BE2C (cell line): ENCODE data around the gene CCDC146.

Experiments
- DNase-seq: peaks from one replicate; pipeline ENCODE4 v3.0.0-alpha.2; 2020
- H3K27me3 ChIP-seq: fragments of 250-450 bp; sonication (Bioruptor Pico); 2 replicates; pipeline ENCODE4 v1.5.1; 2020; ENCODE audit warnings: mild to moderate bottlenecking
- H3K36me3 ChIP-seq: fragments of 250-450 bp; sonication (Bioruptor Pico); 2 replicates; pipeline ENCODE4 v1.5.1; 2020; ENCODE audit warnings: mild to moderate bottlenecking
- H3K4me1 ChIP-seq: fragments of 250-450 bp; sonication (Bioruptor Pico); 2 replicates; pipeline ENCODE4 v1.5.1; 2020
- H3K4me3 ChIP-seq: 2 replicates; pipeline ENCODE4 v1.5.1; 2011; ENCODE audit warnings: low read depth, low read length
- H3K9me3 ChIP-seq: fragments of 250-450 bp; sonication (Bioruptor Pico); 2 replicates; pipeline ENCODE4 v1.5.1; 2020
- TF ChIP-seq, protein P1 (sequence below): IDR thresholded peaks from 2 replicates; pipeline ENCODE4 v1.5.1; 2012; ENCODE audit warnings: mild to moderate bottlenecking, low read depth, low read length

CCDC146 gene

DNA sequence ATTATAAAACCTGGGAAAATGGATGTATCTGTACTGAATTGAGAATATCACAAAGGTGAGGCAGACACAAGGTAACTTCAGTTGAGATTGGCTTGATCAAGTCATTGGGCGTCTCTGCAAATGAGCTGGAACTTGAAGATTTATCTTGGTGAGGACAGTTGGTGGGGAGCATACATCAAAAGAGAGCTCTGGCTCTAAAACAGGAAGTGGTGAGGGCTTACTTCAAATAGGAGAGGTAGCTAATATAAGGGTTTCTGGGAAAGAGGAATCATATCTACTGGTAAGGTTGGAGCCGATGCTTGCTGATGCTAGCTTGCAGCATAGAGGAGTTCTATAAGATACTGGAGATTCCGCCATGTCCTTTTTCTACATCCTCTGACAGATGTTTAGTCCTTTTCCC, 117.1 kb downstream of the CCDC146 start:
- H3K4me1 ChIP-seq = no peaks in the 10 kb centered on the region; the same call in none of the 2 replicates
- no peaks in the 10 kb centered on the region for H3K9me3 ChIP-seq
- no peaks in the 10 kb centered on the region; the same call in 1 of the 2 replicates for H3K27me3 ChIP-seq
- no peak overlapping the region for H3K4me3 ChIP-seq
- TF ChIP-seq, protein P1, sequence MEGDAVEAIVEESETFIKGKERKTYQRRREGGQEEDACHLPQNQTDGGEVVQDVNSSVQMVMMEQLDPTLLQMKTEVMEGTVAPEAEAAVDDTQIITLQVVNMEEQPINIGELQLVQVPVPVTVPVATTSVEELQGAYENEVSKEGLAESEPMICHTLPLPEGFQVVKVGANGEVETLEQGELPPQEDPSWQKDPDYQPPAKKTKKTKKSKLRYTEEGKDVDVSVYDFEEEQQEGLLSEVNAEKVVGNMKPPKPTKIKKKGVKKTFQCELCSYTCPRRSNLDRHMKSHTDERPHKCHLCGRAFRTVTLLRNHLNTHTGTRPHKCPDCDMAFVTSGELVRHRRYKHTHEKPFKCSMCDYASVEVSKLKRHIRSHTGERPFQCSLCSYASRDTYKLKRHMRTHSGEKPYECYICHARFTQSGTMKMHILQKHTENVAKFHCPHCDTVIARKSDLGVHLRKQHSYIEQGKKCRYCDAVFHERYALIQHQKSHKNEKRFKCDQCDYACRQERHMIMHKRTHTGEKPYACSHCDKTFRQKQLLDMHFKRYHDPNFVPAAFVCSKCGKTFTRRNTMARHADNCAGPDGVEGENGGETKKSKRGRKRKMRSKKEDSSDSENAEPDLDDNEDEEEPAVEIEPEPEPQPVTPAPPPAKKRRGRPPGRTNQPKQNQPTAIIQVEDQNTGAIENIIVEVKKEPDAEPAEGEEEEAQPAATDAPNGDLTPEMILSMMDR = no peak
- H3K36me3 ChIP-seq = no peaks in the 10 kb centered on the region
- DNase-seq = no peak

DNA sequence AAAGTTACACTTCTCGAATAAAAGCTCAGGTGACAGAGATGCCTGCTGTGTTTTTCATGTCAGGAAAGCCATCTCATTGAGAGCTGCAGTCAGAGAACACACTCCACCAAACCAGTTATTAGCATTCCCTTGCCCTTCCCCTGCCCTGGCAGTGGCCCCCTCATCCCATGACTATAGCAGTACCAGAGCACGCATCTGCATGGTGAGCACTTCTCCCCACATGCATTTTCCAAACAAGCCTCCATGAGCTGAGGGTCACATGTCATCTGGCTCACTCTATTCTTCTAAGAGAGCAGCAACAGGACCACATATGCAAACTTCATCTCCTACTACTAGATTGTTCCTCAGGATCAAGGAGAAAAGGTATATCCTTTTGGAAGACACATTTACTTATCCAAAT, 119.7 kb downstream of the CCDC146 start:
- H3K27me3 ChIP-seq = no peaks in the 10 kb centered on the region; the same call in 1 of the 2 replicates
- DNase-seq = no peak
- H3K9me3 ChIP-seq = no peaks in the 10 kb centered on the region
- no peaks in the 10 kb centered on the region for H3K36me3 ChIP-seq
- no peaks in the 10 kb centered on the region; the same call in none of the 2 replicates for H3K4me1 ChIP-seq
- TF ChIP-seq, protein P1 = no peak
- H3K4me3 ChIP-seq = no peak overlapping the region

DNA sequence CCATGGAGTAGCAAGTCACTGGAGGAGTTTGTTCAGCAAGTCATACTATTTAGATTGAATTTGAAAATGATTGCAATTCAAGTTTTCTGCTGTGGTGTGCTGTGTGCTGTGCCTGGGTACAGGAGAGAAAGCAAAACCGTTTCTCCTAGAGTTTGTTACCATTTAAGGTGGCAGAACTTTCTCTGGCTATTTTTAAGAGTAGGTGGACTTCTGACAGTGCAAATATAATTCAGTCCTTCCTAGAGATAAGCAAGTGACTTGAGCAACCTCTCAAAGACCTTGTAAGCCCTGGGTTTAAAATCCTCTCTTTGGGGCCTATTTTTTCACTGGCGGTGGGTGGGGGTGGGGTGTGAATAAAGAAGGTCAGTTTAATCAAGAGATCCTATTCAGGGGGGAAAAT, 120.1 kb downstream of the CCDC146 start:
- Histone ChIP-seq H3K9me3 (no peaks in the 10 kb centered on the region), H3K4me3 (no peak overlapping the region), H3K4me1 (no peaks in the 10 kb centered on the region; the same call in none of the 2 replicates), H3K27me3 (no peaks in the 10 kb centered on the region; the same call in 1 of the 2 replicates), H3K36me3 (no peaks in the 10 kb centered on the region)
- DNase-seq = no peak
- TF ChIP-seq, protein P1 = no peak

DNA sequence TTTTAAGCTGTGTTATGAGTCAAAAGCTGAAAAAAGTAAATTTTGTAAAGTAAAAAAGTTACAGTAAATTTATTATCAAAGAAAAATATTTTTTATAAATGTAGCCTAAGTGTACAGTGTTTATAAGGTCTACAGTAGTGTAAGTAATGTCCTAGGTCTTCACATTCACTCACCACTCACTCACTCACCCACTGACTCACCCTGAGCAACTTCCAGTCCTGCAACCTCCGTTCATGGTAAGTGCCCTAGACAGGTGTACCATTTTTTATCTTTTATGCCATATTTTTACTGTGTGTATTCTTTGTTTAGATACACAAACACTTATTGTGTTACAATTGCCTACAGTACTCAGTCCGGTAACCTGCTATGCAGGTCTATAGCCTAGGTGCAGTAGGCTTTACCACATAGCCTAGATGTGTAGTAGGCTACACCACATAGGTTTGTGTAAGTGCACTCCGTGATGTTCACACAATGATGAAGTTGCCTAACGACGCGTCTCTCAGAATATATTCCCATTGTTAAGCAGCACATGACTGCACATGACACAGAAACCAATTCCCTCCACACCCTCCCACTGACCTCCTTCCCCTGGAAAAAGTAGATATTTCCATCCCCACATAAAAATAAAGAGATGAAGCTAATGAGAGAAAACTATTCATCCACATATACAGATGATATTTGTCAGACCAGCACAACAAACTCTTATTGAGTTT, 122.0 kb downstream of the CCDC146 start:
- no peaks in the 10 kb centered on the region for H3K36me3 ChIP-seq
- 0 out of 2 replicates have a peak, but pooled peaks cover 3% of the 10 kb centered on the region for H3K27me3 ChIP-seq
- H3K4me1 ChIP-seq = no peaks in the 10 kb centered on the region; the same call in none of the 2 replicates
- TF ChIP-seq, protein P1 = no peak
- no peak for DNase-seq
- H3K4me3 ChIP-seq = no peak overlapping the region
- H3K9me3 ChIP-seq = no peaks in the 10 kb centered on the region

DNA sequence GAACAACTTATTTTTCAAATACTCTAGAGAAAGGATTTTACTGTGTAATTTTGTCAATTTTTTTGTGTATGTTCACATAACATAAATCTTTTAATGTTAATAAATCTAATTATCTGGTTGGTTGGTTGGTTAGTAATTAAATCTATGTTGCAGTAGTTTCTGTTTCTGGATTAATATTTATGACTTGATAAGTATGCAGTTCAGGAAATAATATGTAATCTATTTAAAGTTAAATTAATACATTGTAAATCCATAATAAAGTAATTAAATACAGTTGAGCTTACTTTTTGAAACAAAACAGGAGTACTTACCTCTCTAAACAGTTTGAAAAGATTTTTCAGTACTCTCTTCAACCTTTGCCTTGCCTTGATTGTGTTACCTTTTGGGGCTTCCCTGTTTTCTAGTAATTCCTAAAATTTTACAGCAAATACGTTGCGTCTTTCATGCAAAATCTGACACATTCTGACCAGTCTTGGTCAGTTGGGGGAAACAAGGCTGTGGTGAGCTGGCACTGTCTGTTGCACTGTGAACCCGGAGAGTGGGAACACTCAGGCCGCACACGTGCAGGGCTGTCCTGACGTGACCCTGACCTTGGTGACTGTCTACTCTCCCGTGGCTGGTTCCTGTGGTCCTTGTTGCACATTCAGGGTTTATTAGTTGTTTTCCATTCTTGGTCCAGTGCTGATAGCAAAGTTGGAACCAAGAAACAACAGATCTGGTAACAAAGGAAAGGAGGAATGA, 122.8 kb downstream of the CCDC146 start:
- H3K36me3 ChIP-seq = no peaks in the 10 kb centered on the region
- H3K27me3 ChIP-seq = 0 out of 2 replicates have a peak, but pooled peaks cover 3% of the 10 kb centered on the region
- no peak overlapping the region for H3K4me3 ChIP-seq
- no peaks in the 10 kb centered on the region; the same call in none of the 2 replicates for H3K4me1 ChIP-seq
- TF ChIP-seq, protein P1 = no peak
- DNase-seq = no peak
- no peaks in the 10 kb centered on the region for H3K9me3 ChIP-seq
